Mesenchymal stem cell (in vitro differentiated cells and primary cell): Measurements from ENCODE around the gene KCNAB2.
A peak's percentile ranks its signal among the peaks of the same experiment; 100 is the strongest.

Experiments
- DNase-seq: peaks from one replicate; pipeline ENCODE4 v3.0.0-alpha.2; 2013
- H2AFZ ChIP-seq: one replicate; pipeline ENCODE4 v1.6.1; 2013; ENCODE audit warnings: low read depth, mild to moderate bottlenecking, control low read depth, inconsistent platforms, low read length, moderate library complexity
- H2AK5ac ChIP-seq: 2 replicates; pipeline ENCODE4 v1.6.1; 2013; ENCODE audit warnings: low read length, moderate library complexity, mild to moderate bottlenecking, inconsistent platforms; ENCODE audit not compliant: severe bottlenecking
- H2BK120ac ChIP-seq: one replicate; pipeline ENCODE4 v1.6.1; 2013; ENCODE audit warnings: low read depth, mild to moderate bottlenecking, inconsistent platforms, low read length, moderate library complexity
- H2BK12ac ChIP-seq, 2 experiments: one replicate each; pipeline ENCODE4 v1.6.1; 2013; ENCODE audit warnings: inconsistent platforms in 2 of 2, low read length in 2 of 2, mild to moderate bottlenecking in 2 of 2, moderate library complexity in 2 of 2, control low read depth in 1 of 2
- H2BK15ac ChIP-seq: one replicate; pipeline ENCODE4 v1.6.1; 2013; ENCODE audit warnings: mild to moderate bottlenecking, low read depth, inconsistent platforms; ENCODE audit not compliant: poor library complexity, severe bottlenecking
- H2BK5ac ChIP-seq: 2 replicates; pipeline ENCODE4 v1.6.1; 2013; ENCODE audit warnings: low read depth, mild to moderate bottlenecking, low read length, control low read depth, inconsistent platforms; ENCODE audit not compliant: poor library complexity, severe bottlenecking
- H3K14ac ChIP-seq, 2 experiments: one replicate each; pipeline ENCODE4 v1.6.1; 2013; ENCODE audit warnings: inconsistent platforms in 2 of 2, low read length in 2 of 2, control low read depth in 1 of 2, mild to moderate bottlenecking in 1 of 2, moderate library complexity in 1 of 2
- H3K18ac ChIP-seq, 2 experiments: one replicate each; pipeline ENCODE4 v1.6.1; 2013; ENCODE audit warnings: inconsistent platforms in 2 of 2, low read length in 2 of 2, control low read depth in 1 of 2, low read depth in 1 of 2, mild to moderate bottlenecking in 1 of 2
- H3K23ac ChIP-seq, 2 experiments: one replicate each; pipeline ENCODE4 v1.6.1; 2013; ENCODE audit warnings: inconsistent platforms in 2 of 2, low read length in 2 of 2, mild to moderate bottlenecking in 2 of 2, moderate library complexity in 2 of 2, control low read depth in 1 of 2
- H3K27ac ChIP-seq: 2 replicates; pipeline ENCODE4 v1.5.1; 2013; ENCODE audit warnings: mild to moderate bottlenecking, moderate library complexity, low read length, control low read depth, inconsistent platforms; ENCODE audit not compliant: poor library complexity, severe bottlenecking
- H3K27me3 ChIP-seq, 2 experiments: 2 replicates each; pipeline versions ENCODE4 v1.6.1 to v1.7.0; 2013; ENCODE audit warnings: low read length in 2 of 2, mild to moderate bottlenecking in 2 of 2, moderate library complexity in 2 of 2, control low read depth in 1 of 2, inconsistent platforms in 1 of 2; ENCODE audit not compliant: control insufficient read depth in 1 of 2, insufficient read depth in 1 of 2
- H3K36me3 ChIP-seq, 2 experiments: 2 replicates each; pipeline versions ENCODE4 v1.6.1 to v1.7.0; 2013; ENCODE audit warnings: low read length in 2 of 2, control low read depth in 1 of 2, inconsistent platforms in 1 of 2, low read depth in 1 of 2, mild to moderate bottlenecking in 1 of 2; ENCODE audit not compliant: insufficient read depth in 2 of 2, control insufficient read depth in 1 of 2
- H3K4ac ChIP-seq, 2 experiments: one replicate each; pipeline ENCODE4 v1.6.1; 2013; ENCODE audit warnings: inconsistent platforms in 2 of 2, low read length in 2 of 2, mild to moderate bottlenecking in 2 of 2, moderate library complexity in 2 of 2, control low read depth in 1 of 2, low read depth in 1 of 2
- H3K4me1 ChIP-seq: 2 replicates; pipeline ENCODE4 v1.6.1; 2013; ENCODE audit warnings: low read depth, low read length, control low read depth; ENCODE audit not compliant: control insufficient read depth, insufficient read depth
- H3K4me2 ChIP-seq: 2 replicates; pipeline ENCODE4 v1.6.1; 2013; ENCODE audit warnings: low read length, mild to moderate bottlenecking, inconsistent platforms; ENCODE audit not compliant: poor library complexity, severe bottlenecking
- H3K4me3 ChIP-seq, 2 experiments: 2 replicates each; pipeline versions ENCODE4 v1.5.1 to v1.7.0; 2013; ENCODE audit warnings: low read length in 2 of 2, mild to moderate bottlenecking in 2 of 2, control low read depth in 1 of 2, low read depth in 1 of 2; ENCODE audit not compliant: insufficient read depth in 1 of 2
- H3K79me1 ChIP-seq: replicated peaks from 2 replicates; pipeline ENCODE4 v1.6.1; 2013; ENCODE audit warnings: mild to moderate bottlenecking, control low read depth, low read length, inconsistent platforms; ENCODE audit not compliant: poor library complexity, severe bottlenecking
- H3K9ac ChIP-seq: 2 replicates; pipeline ENCODE4 v1.7.0; 2013; ENCODE audit warnings: mild to moderate bottlenecking, low read length, moderate library complexity
- H3K9me3 ChIP-seq: 2 replicates; pipeline ENCODE4 v1.7.0; 2013; ENCODE audit warnings: mild to moderate bottlenecking, low read length; ENCODE audit not compliant: control insufficient read depth
- H4K8ac ChIP-seq: one replicate; pipeline ENCODE4 v1.6.1; 2013; ENCODE audit warnings: inconsistent platforms, mild to moderate bottlenecking, low read length, moderate library complexity
- H4K91ac ChIP-seq: one replicate; pipeline ENCODE4 v1.6.1; 2013; ENCODE audit warnings: mild to moderate bottlenecking, low read length, inconsistent platforms
- WGBS: methylation state at CpG from one replicate; pipeline ENCODE4 v1.1.7; 2013; ENCODE audit warnings: mixed read lengths; 5-methylcytosine and 5-hydroxymethylcytosine counted together

KCNAB2 gene

DNA sequence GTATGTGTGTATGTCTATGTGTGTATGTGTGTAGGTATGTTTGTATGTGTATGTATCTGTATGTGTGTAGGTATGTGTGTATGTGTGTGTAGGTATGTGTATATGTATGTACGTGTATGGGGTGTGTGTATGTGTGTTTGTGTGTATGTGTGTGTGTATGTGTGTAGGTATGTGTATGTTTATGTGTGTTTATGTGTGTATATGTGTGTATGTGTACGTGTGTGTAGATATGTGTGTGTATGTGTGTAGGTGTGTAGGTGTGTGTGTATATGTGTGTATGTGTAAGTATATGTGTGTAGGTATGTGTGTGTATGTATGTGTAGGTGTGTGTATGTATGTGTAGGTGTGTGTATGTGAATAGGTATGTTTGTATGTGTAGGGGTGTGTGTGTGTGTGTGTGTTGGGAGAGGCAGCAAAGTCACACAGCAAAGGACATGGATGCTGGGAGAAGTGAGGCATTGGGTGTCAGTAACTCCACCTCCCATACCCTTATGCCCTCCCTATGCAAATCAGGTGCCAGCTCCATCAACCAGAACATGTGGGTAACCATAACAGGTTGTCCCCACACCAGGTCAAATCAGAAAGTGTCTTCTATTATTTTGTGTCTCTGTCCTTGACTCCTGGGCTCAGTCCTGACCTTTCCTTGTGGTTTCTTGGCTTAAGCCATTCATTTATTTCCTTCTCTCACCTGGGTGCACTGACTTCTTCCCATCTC lies 15.0 kb upstream of the KCNAB2 start:
- Histone ChIP-seq H3K23ac (no peak overlapping the region), H3K79me1 (no peaks in the 10 kb centered on the region), H3K4me1 (peaks cover 16% of the 10 kb centered on the region), H2AFZ (no peak overlapping the region), H2BK12ac (no peak overlapping the region), H2BK15ac (no peak overlapping the region), H3K18ac (no peak overlapping the region), H2AK5ac (no peak overlapping the region), H3K9ac (no peak overlapping the region), H3K36me3 (no peaks in the 10 kb centered on the region), H3K27me3 (peaks cover 32 to 49% of the 10 kb centered on the region in 2 experiments), H4K91ac (no peak overlapping the region), H2BK5ac (no peak overlapping the region), H3K27ac (no peak overlapping the region), H2BK120ac (no peak overlapping the region), H3K4ac (no peak overlapping the region), H3K9me3 (no peaks in the 10 kb centered on the region), H3K4me2 (no peak overlapping the region), H3K4me3 (no peak overlapping the region), H3K14ac (no peak overlapping the region), H4K8ac (no peak overlapping the region)
- DNase-seq: no peak
- 75% methylated on average over 2 of the region's 2 CpGs for WGBS

DNA sequence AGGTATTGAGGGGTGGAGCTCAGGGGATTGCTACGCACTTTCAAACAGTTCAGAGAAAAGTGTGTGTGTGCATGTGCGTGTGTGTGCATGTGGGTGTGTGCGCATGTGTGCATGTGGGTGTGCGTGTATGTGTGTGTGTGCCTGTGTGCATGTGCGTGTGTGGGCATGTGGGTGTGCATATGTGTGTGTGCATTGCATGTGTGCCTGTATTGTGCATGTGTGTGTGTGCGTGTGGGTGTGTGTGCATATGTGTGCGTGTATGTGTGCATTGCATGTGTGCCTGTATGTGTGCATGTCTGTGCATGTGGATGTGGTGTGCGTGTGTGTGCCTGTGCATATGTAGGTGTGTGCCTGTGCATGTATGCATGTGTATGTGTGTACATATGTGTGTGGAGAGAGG lies 12.6 kb upstream of the KCNAB2 start:
- H3K23ac ChIP-seq: no peak overlapping the region
- H2BK12ac ChIP-seq: no peak overlapping the region
- H3K9me3 ChIP-seq: no peaks in the 10 kb centered on the region
- no peak for DNase-seq
- no peak overlapping the region for H3K18ac ChIP-seq
- H3K14ac ChIP-seq: no peak overlapping the region
- H3K27me3 ChIP-seq: peaks cover 20 to 38% of the 10 kb centered on the region in 2 experiments
- no peak overlapping the region for H2BK15ac ChIP-seq
- no peak overlapping the region for H2AK5ac ChIP-seq
- peak overlapping the region in 1 of 2 experiments; percentile 16 for H3K4me3 ChIP-seq
- H2BK5ac ChIP-seq: no peak overlapping the region
- H3K36me3 ChIP-seq: no peaks in the 10 kb centered on the region
- H3K79me1 ChIP-seq: no peaks in the 10 kb centered on the region
- no peak overlapping the region for H3K4me2 ChIP-seq
- H3K27ac ChIP-seq: no peak overlapping the region
- H2BK120ac ChIP-seq: no peak overlapping the region
- H4K91ac ChIP-seq: peak overlapping the region; percentile 52
- H3K4me1 ChIP-seq: peaks cover 8% of the 10 kb centered on the region
- H4K8ac ChIP-seq: no peak overlapping the region
- WGBS: 93% methylated on average over 8 of the region's 8 CpGs
- H2AFZ ChIP-seq: no peak overlapping the region
- H3K4ac ChIP-seq: no peak overlapping the region
- no peak overlapping the region for H3K9ac ChIP-seq

DNA sequence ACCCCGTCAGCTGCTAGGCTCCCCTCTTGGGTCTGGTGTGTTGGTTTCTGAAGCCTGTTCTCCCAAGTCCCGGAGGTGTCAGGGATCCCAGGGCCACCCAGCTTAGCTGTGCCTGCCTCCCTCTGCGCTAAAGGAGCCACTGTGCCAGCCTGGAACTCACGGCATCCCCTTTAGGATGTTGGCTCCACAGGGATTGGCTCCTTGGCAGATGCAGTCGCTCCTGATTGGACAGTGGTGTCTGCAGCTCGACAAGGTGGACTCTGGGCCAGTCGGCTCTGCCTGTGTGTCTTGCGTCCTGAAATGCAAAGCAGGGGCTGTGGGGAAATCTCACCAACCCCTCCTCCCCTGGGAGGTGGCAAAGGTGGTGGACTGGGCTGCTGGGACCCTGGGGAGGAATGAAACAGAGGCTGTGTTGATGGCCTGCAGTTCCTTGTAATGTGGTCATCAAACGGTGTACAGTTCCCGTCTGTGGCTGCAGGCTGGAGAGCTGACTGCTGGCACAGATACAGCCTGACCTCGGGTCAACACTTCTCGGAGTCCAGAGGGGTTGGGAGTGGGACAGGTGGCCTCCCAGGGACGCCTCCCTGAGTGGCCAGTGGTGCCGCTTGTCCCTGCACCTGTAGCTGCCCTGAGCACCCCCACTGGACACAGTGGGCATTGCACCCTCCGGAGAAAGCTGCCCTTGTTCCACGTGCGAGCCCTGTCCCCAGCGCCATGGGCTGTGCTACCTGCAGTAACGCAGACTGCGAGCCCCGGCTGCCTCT lies 11.5 kb upstream of the KCNAB2 start:
- H2AK5ac ChIP-seq: no peak overlapping the region
- H3K36me3 ChIP-seq: no peaks in the 10 kb centered on the region
- H3K4me2 ChIP-seq: no peak overlapping the region
- H2AFZ ChIP-seq: no peak overlapping the region
- H3K14ac ChIP-seq: no peak overlapping the region
- no peak overlapping the region for H3K27ac ChIP-seq
- no peak overlapping the region for H3K18ac ChIP-seq
- H4K91ac ChIP-seq: no peak overlapping the region
- peaks cover 19 to 38% of the 10 kb centered on the region in 2 experiments for H3K27me3 ChIP-seq
- H3K9ac ChIP-seq: no peak overlapping the region
- no peak overlapping the region for H2BK5ac ChIP-seq
- H2BK120ac ChIP-seq: no peak overlapping the region
- 28% methylated on average over 19 of the region's 21 CpGs for WGBS
- H3K4me1 ChIP-seq: peaks cover 10% of the 10 kb centered on the region
- H3K4ac ChIP-seq: no peak overlapping the region
- no peak overlapping the region for H2BK15ac ChIP-seq
- H3K9me3 ChIP-seq: no peaks in the 10 kb centered on the region
- no peak overlapping the region for H2BK12ac ChIP-seq
- peak; percentile 19 for DNase-seq
- H3K23ac ChIP-seq: no peak overlapping the region
- H4K8ac ChIP-seq: no peak overlapping the region
- H3K79me1 ChIP-seq: no peaks in the 10 kb centered on the region
- no peak overlapping the region for H3K4me3 ChIP-seq

DNA sequence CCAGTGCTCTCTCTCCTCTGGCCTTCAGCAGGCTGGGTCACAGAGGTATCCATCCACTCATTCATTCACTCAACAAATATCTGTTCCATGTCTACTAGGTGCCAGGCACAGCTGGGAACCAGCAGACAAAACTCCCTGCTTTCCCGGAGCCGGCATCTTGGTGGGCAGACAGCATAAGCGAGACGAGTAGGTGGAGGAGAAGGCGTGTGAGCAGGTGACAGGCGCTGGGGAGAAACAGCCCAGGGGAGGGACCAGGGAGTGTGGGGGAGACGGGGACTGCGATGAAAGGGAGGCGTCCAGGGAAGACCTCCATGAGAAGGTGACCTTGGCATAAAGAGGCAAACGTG lies 11.0 kb upstream of the KCNAB2 start:
- no peaks in the 10 kb centered on the region for H3K36me3 ChIP-seq
- peaks cover 25 to 41% of the 10 kb centered on the region in 2 experiments for H3K27me3 ChIP-seq
- 74% methylated on average over 10 of the region's 10 CpGs for WGBS
- H3K4me2 ChIP-seq: no peak overlapping the region
- no peak overlapping the region for H2BK12ac ChIP-seq
- H2BK120ac ChIP-seq: no peak overlapping the region
- H3K14ac ChIP-seq: no peak overlapping the region
- H2AK5ac ChIP-seq: no peak overlapping the region
- no peak overlapping the region for H2BK15ac ChIP-seq
- H3K18ac ChIP-seq: no peak overlapping the region
- no peak overlapping the region for H4K91ac ChIP-seq
- no peak overlapping the region for H3K23ac ChIP-seq
- no peak overlapping the region for H2BK5ac ChIP-seq
- H3K4me1 ChIP-seq: peaks cover 10% of the 10 kb centered on the region
- H2AFZ ChIP-seq: no peak overlapping the region
- DNase-seq: no peak
- no peak overlapping the region for H3K4me3 ChIP-seq
- H3K9me3 ChIP-seq: no peaks in the 10 kb centered on the region
- no peak overlapping the region for H3K27ac ChIP-seq
- no peak overlapping the region for H3K4ac ChIP-seq
- no peak overlapping the region for H3K9ac ChIP-seq
- no peaks in the 10 kb centered on the region for H3K79me1 ChIP-seq
- H4K8ac ChIP-seq: no peak overlapping the region
